PFSK-1 (cell line): ENCODE results near the gene SORL1.

Experiments used
- POLR2AphosphoS5 ChIP-seq: IDR thresholded peaks from 2 replicates; pipeline ENCODE4 v1.6.1; 2012; ENCODE audit warnings: low read depth, mild to moderate bottlenecking, control low read depth, low read length, moderate library complexity
- REST ChIP-seq, 2 experiments: IDR thresholded peaks; 2 replicates each; pipeline versions ENCODE4 v1.6.1 to v1.8.0; 2011 to 2012; ENCODE audit warnings: low read depth in 2 of 2, low read length in 2 of 2, control low read depth in 1 of 2, inconsistent platforms in 1 of 2, mild to moderate bottlenecking in 1 of 2, moderate library complexity in 1 of 2; ENCODE audit not compliant: insufficient read depth in 1 of 2
- SIN3A ChIP-seq: IDR thresholded peaks from 2 replicates; pipeline ENCODE4 v1.6.1; 2012; ENCODE audit warnings: mild to moderate bottlenecking, low read length, moderate library complexity, borderline replicate concordance; ENCODE audit not compliant: insufficient read depth

- no peak for TF ChIP-seq POLR2AphosphoS5
- no peak for TF ChIP-seq SIN3A
- TF ChIP-seq REST (IDR thresholded peaks at IDR 0.05; ENCODE audit: insufficient read depth in 1 of 2, low read depth in 2 of 2, low read length in 2 of 2): no peak
Observed at GRCh38 chr11:121536126-121536525, 84.0 kb downstream of the SORL1 start.
